GM10847 (cell line): ENCODE results near the gene PRDM16.

Source experiments
- POLR2A ChIP-seq: IDR thresholded peaks from 2 replicates; pipeline ENCODE4 v1.6.1; 2011; ENCODE audit not compliant: insufficient read length; ENCODE audit errors: extremely low read depth

The PRDM16 gene

GRCh38 chr1:3029481-3029961, 39.5 kb upstream of the PRDM16 start:
- no peak for TF ChIP-seq POLR2A

DNA sequence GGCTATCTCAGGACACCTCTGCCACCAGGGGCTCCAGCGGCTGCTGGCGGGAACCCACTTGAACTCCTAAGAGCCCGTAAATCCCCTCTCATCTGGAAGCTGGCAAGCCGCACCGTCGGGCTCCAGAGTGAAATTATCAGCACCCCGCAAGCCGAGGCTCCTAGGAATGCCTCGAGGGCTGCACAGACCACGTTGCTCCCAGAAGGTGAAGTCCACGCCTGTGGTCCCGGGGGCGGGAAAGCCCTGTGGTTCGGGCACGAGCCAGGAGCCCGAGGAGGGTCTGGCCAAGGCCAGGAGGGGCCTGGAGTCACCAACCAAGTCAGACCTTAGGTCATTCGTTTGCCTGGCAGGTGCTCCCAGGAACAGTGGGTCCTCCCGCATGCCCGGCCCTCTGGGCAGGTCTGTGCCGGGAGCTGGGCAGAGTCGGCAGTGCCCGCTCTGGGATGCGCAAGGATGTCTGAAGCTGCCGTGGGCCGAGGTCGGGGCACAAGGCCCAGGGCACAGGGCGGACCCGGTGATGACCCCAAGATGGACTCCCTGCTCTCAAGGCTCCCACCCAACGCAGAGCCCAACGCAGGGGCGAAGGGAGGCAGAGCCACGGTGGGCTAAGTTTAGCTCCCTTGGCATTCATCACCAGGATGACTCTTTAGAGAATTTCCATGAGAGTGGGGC, 38.9 kb upstream of the PRDM16 start:
- no peak for TF ChIP-seq POLR2A

DNA sequence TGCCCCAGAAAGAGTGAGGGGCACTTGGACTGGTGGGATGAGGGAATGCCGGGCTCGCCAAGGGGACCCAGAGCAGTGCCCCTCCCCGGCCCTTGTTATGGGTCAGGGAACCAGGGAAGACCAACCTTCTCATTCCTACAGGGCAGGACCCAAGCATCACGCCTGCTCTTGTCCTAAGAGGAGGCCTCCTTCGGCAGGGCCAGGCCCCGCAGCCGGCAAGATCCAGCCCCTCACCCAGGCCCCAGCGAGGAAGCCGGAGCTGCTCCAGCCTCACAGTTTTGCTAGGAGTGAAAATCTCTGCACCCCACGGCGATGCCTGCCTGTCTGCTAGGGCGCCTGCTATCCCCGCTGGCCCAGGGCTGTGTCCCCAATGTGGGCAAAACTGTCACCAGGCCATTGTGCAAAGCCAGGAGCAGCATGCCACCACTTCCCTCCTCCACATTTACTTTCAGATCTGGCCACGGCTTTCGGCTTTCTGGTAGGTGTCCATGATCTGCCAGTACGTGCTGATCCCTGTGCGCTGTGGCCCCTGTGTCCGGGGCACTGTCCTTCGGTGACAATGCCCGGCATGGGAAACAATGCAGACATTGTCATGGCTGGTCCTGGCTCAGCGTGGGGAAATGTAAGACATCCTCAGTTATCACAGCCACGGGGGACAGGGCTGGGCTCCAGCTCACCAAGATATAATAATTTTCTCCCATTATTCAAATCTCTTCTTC, 38.2 kb upstream of the PRDM16 start:
- TF ChIP-seq POLR2A, result no peak

GRCh38 chr1:3031401-3032221, 37.4 kb upstream of the PRDM16 start:
- TF ChIP-seq POLR2A, result no peak

DNA sequence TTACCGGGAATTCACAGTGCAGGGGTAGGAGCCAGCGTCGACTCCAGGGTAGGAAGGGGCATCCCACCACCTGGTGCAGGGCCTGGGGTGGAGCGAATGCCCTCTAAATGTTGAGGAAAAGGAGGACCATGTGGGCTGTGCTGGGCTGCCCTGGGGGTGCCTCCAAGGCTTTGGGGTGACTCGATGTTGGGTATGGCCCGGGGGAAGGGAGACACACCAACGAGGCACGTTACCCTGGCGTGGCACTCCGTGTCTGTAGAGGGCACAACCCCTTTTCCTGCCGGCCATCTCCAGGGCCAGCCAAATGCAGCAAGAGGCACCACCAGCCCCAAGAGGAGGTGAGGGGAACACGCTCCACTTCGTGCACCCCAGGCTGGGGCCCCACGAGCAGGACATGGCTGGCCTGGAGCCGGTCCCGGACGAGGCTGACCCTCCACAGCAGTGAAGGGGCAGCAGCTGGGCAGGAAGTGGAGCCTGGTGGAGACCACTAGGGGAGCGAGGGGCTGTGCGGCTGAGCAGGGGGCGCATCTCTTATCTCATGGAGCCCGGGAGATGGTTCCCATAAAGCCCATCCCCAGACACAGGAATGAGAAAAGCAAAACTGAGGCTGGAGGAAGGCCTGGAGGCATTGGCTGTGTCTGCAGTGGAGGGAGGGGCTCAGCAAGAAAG, 36.5 kb upstream of the PRDM16 start:
- TF ChIP-seq POLR2A, result no peak

GRCh38 chr1:3033040-3033789, 35.8 kb upstream of the PRDM16 start:
- no peak for TF ChIP-seq POLR2A

GRCh38 chr1:3033790-3034090, 35.3 kb upstream of the PRDM16 start:
- no peak for TF ChIP-seq POLR2A

DNA sequence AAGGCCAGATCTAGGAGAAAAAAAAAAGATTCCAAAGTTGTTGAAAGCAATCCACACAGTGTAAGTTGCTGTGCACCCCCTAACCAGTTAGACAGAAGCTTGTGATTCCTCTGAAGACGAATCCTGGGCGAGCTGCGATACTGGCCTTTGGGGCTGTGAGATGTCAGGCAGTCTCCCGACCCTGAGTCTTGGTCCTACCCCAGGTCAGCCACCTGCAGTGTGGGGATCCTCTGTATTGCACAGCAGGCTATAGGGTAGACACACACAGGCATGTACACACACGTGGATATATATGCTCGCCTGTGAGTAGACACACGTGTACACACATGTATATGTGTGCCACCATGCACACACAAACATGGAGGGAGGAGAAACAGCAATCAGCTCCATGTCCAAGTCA, 34.8 kb upstream of the PRDM16 start:
- no peak for TF ChIP-seq POLR2A

GRCh38 chr1:3034728-3035562, 34.1 kb upstream of the PRDM16 start:
- TF ChIP-seq POLR2A, result no peak

DNA sequence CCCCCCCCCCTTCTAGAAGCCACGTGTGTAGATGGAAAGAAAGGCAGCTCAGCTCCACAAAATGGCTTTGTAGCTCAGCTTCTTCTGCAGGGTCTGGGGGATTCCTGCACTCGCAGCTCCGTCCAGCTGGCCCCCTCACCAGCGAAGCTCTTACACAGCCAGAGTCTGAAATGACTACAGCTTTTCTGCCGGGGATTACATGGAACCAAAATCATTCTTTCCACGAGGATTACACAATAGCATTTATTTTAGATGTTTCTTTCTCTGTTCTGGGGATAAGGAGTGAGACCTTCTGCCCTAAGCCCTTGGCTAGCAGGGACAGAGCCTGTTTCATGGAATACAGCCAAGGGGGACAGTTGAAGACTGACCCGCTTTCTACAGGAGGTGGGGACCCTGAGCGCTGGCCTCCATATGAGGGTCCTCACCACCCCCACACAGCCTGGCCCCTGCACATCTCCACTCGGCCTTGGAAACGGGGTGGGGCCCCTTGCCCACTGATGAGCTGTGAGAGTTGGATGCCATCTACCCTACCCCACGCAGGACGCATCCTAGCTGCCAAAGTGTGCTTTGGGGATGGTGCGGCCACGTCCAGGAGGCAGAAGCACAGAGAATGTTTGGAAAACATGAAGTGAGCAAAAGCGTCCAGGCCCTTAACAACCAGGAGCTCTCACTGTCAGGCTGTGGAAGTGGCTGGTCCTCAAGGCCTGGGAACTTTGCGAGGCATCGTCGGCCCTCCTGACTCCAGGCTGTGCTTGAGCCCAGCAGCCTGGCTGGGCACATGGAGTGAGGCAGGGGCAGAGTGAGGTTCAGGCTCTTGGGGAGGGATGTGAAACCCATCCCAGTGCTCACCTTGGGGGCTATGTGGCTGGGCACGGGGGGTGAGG, 33.2 kb upstream of the PRDM16 start:
- TF ChIP-seq POLR2A, result no peak

GRCh38 chr1:3036447-3037280, 32.3 kb upstream of the PRDM16 start:
- TF ChIP-seq POLR2A, result no peak
